Measurements from ENCODE around the gene TADA2A. TPM values are rescaled to one million over a fixed set of nuclear protein-coding genes. Genes with fewer than 3 reads are reported as not detected.
"Not testable (repeated sequence)": the region's sequence is repeated elsewhere in the genome, so short reads cannot be mapped to it uniquely, and the experiment has no call there.

Gene TADA2A
- total and polyA plus RNA-seq, 5 experiments from 2014 or later = 6.9 to 32.4 (median 17.4) TPM

GRCh38 chr17:37410357-37410756 is 3.7 kb downstream of the TADA2A start:
- no peaks in the 10 kb centered on the region for H3K27me3 Mint-ChIP-seq
- H3K9me3 Mint-ChIP-seq = no peaks in the 10 kb centered on the region
- no peak overlapping the region for H3K4me3 Mint-ChIP-seq
- no peak for ATAC-seq
- H3K36me3 Mint-ChIP-seq = peaks cover 10 to 50% (median 18%) of the 10 kb centered on the region in 3 donors
- peaks cover 9 to 53% (median 24%) of the 10 kb centered on the region in 4 donors for H3K4me1 Mint-ChIP-seq
- DNase-seq = no peak
- H3K27ac Mint-ChIP-seq = no peak overlapping the region
- POLR2A ChIA-PET = no interaction called here

GRCh38 chr17:37413875-37414519 is 7.3 kb downstream of the TADA2A start:
- Mint-ChIP-seq H3K36me3 (peaks cover 10 to 78% (median 18%) of the 10 kb centered on the region in 3 donors), H3K9me3 (no peaks in the 10 kb centered on the region), H3K27ac (peak overlapping the region in 2 of 10 donors; percentile 25 to 85), H3K4me3 (no peak overlapping the region), H3K27me3 (no peaks in the 10 kb centered on the region), H3K4me1 (peaks cover 3 to 29% (median 12%) of the 10 kb centered on the region in 4 donors)
- no peak for ATAC-seq
- no peak for DNase-seq
- POLR2A ChIA-PET = no interaction called here

- Mint-ChIP-seq H3K27ac (no peak overlapping the region), H3K27me3 (no peaks in the 10 kb centered on the region), H3K36me3 (peaks cover 10 to 80% (median 20%) of the 10 kb centered on the region in 3 donors), H3K4me1 (peaks cover 3 to 24% (median 10%) of the 10 kb centered on the region in 4 donors), H3K4me3 (no peak overlapping the region), H3K9me3 (no peaks in the 10 kb centered on the region)
- POLR2A ChIA-PET = no interaction called here
- ATAC-seq (no peak), DNase-seq (no peak)
Measured at GRCh38 chr17:37417852-37418251, 11.2 kb downstream of the TADA2A start.

GRCh38 chr17:37422971-37423625 is 16.4 kb downstream of the TADA2A start:
- Mint-ChIP-seq H3K9me3 (no peaks in the 10 kb centered on the region), H3K36me3 (peaks cover 0 to 84% (median 28%) of the 10 kb centered on the region in 3 donors), H3K27ac (peak overlapping the region in 1 of 10 donors; percentile 66), H3K4me1 (peaks cover 0 to 5% (median 0%) of the 10 kb centered on the region in 4 donors), H3K27me3 (no peaks in the 10 kb centered on the region), H3K4me3 (no peak overlapping the region)
- ATAC-seq = no peak
- POLR2A ChIA-PET = no interaction called here
- DNase-seq = no peak

- DNase-seq (no peak), ATAC-seq (no peak)
- H3K27me3 Mint-ChIP-seq = no peaks in the 10 kb centered on the region
- peaks cover 0 to 8% (median 4%) of the 10 kb centered on the region in 4 donors for H3K4me1 Mint-ChIP-seq
- no peak overlapping the region for H3K27ac Mint-ChIP-seq
- H3K36me3 Mint-ChIP-seq = peaks cover 0 to 84% (median 31%) of the 10 kb centered on the region in 3 donors
- POLR2A ChIA-PET = no interaction called here
- H3K4me3 Mint-ChIP-seq = no peak overlapping the region
- H3K9me3 Mint-ChIP-seq = no peaks in the 10 kb centered on the region
Measured at GRCh38 chr17:37425268-37425667, 18.6 kb downstream of the TADA2A start.

GRCh38 chr17:37429039-37429438 is 22.4 kb downstream of the TADA2A start:
- POLR2A ChIA-PET = no interaction called here
- DNase-seq = no peak
- Mint-ChIP-seq H3K4me3 (no peak overlapping the region), H3K27ac (peak overlapping the region in 1 of 10 donors; percentile 43), H3K4me1 (peaks cover 0 to 12% (median 4%) of the 10 kb centered on the region in 4 donors), H3K36me3 (peaks cover 0 to 88% (median 26%) of the 10 kb centered on the region in 3 donors), H3K27me3 (no peaks in the 10 kb centered on the region), H3K9me3 (no peaks in the 10 kb centered on the region)
- no peak for ATAC-seq

- POLR2A ChIA-PET = no interaction called here
- Mint-ChIP-seq H3K27me3 (no peaks in the 10 kb centered on the region), H3K27ac (peak overlapping the region in 4 of 10 donors; percentile 3 to 59 (median 26)), H3K36me3 (peaks cover 0 to 87% (median 28%) of the 10 kb centered on the region in 3 donors), H3K4me1 (peaks cover 0 to 12% (median 6%) of the 10 kb centered on the region in 4 donors), H3K9me3 (no peaks in the 10 kb centered on the region), H3K4me3 (no peak overlapping the region)
- DNase-seq (no peak), ATAC-seq (no peak)
Measured at GRCh38 chr17:37429453-37429852, 22.8 kb downstream of the TADA2A start.

GRCh38 chr17:37430051-37430627 is 23.5 kb downstream of the TADA2A start:
- H3K27me3 Mint-ChIP-seq = no peaks in the 10 kb centered on the region
- DNase-seq (no peak), ATAC-seq (no peak)
- H3K4me3 Mint-ChIP-seq = no peak overlapping the region
- peak overlapping the region in 7 of 10 donors; percentile 1 to 59 (median 17) for H3K27ac Mint-ChIP-seq
- peaks cover 0 to 87% (median 27%) of the 10 kb centered on the region in 3 donors for H3K36me3 Mint-ChIP-seq
- no peaks in the 10 kb centered on the region for H3K9me3 Mint-ChIP-seq
- POLR2A ChIA-PET = no interaction called here
- peaks cover 0 to 12% (median 6%) of the 10 kb centered on the region in 4 donors for H3K4me1 Mint-ChIP-seq

- POLR2A ChIA-PET = no interaction called here
- DNase-seq (no peak), ATAC-seq (no peak)
- H3K27ac Mint-ChIP-seq = no peak overlapping the region
- H3K9me3 Mint-ChIP-seq = no peaks in the 10 kb centered on the region
- no peaks in the 10 kb centered on the region for H3K27me3 Mint-ChIP-seq
- peaks cover 0 to 13% (median 7%) of the 10 kb centered on the region in 4 donors for H3K4me1 Mint-ChIP-seq
- peaks cover 1 to 83% (median 15%) of the 10 kb centered on the region in 3 donors for H3K36me3 Mint-ChIP-seq
- no peak overlapping the region for H3K4me3 Mint-ChIP-seq
Measured at GRCh38 chr17:37432671-37433070, 26.0 kb downstream of the TADA2A start.

GRCh38 chr17:37438141-37438540 is 31.5 kb downstream of the TADA2A start:
- Mint-ChIP-seq H3K4me1 (peaks cover 0 to 10% (median under 1%) of the 10 kb centered on the region in 4 donors), H3K27ac (peak overlapping the region in 1 of 10 donors; percentile 9), H3K27me3 (no peaks in the 10 kb centered on the region), H3K36me3 (peaks cover 11 to 90% (median 26%) of the 10 kb centered on the region in 3 donors), H3K9me3 (no peaks in the 10 kb centered on the region), H3K4me3 (no peak overlapping the region)
- ATAC-seq (no peak), DNase-seq (no peak)
- POLR2A ChIA-PET = no interaction called here

GRCh38 chr17:37440424-37440823 is 33.7 kb downstream of the TADA2A start:
- DNase-seq = no peak
- POLR2A ChIA-PET = interaction anchor here (0.5 kb wide), 1 partner anchor 79 kb away, joined by 3 read pairs; no protein-coding TSS in a partner anchor
- Mint-ChIP-seq H3K36me3 (peaks cover 11 to 92% (median 28%) of the 10 kb centered on the region in 3 donors), H3K27me3 (no peaks in the 10 kb centered on the region), H3K4me1 (peaks cover 0 to 8% (median under 1%) of the 10 kb centered on the region in 4 donors), H3K4me3 (no peak overlapping the region), H3K27ac (no peak overlapping the region), H3K9me3 (no peaks in the 10 kb centered on the region)
- no peak for ATAC-seq

- H3K27me3 Mint-ChIP-seq, H3K4me3 Mint-ChIP-seq, POLR2A ChIA-PET, H3K9me3 Mint-ChIP-seq, DNase-seq, H3K27ac Mint-ChIP-seq, ATAC-seq, H3K4me1 Mint-ChIP-seq: not testable (repeated sequence)
- H3K36me3 Mint-ChIP-seq = peaks cover 11 to 92% (median 28%) of the 10 kb centered on the region in 3 donors
Measured at GRCh38 chr17:37441369-37442014, 34.8 kb downstream of the TADA2A start.

Measured in naive thymus-derived CD8-positive, alpha-beta T cell (primary cell).